ENCODE results near the gene NTF4. TPM values are rescaled to one million over a fixed set of nuclear protein-coding genes. Genes with fewer than 3 reads are reported as not detected.

Gene NTF4
- polyA plus RNA-seq, 3 donors = 3.2 to 6.5 (median 5.7) TPM

- no peak for DNase-seq
Measured at GRCh38 chr19:49094505-49095482, 30.2 kb upstream of the NTF4 start.

GRCh38 chr19:49092686-49093085 lies 28.1 kb upstream of the NTF4 start:
- no peak for DNase-seq

- no peak for DNase-seq
Measured at GRCh38 chr19:49091391-49092038, 26.9 kb upstream of the NTF4 start.

- DNase-seq = no peak
Measured at GRCh38 chr19:49086296-49086695, 21.7 kb upstream of the NTF4 start.

- no peak for DNase-seq
Measured at GRCh38 chr19:49085868-49086232, 21.2 kb upstream of the NTF4 start.

GRCh38 chr19:49085020-49085867 lies 20.6 kb upstream of the NTF4 start, which contains the start of gene SNRNP70:
Gene SNRNP70 (plus strand): TSS chr19:49085451. CDS start chr19:49086415, 964 bp downstream.
- peak; percentile 99 for DNase-seq

- DNase-seq = no peak
Measured at GRCh38 chr19:49084206-49085019, 19.8 kb upstream of the NTF4 start.

- no peak for DNase-seq
Measured at GRCh38 chr19:49081273-49081672, 16.7 kb upstream of the NTF4 start.

- no peak for DNase-seq
Measured at GRCh38 chr19:49080392-49080791, 15.8 kb upstream of the NTF4 start.

GRCh38 chr19:49074869-49075268 lies 10.3 kb upstream of the NTF4 start:
- peak; percentile 29 for DNase-seq

GRCh38 chr19:49073514-49074378 lies 9.1 kb upstream of the NTF4 start:
- DNase-seq = no peak

- no peak for DNase-seq
Measured at GRCh38 chr19:49071860-49072547, 7.4 kb upstream of the NTF4 start.

GRCh38 chr19:49070416-49070815 lies 5.8 kb upstream of the NTF4 start:
- DNase-seq = no peak

GRCh38 chr19:49069026-49069425 lies 4.4 kb upstream of the NTF4 start:
- no peak for DNase-seq

- DNase-seq = no peak
Measured at GRCh38 chr19:49067554-49067953, 2.9 kb upstream of the NTF4 start.

- DNase-seq = no peak
Measured at GRCh38 chr19:49065905-49066512, 1.4 kb upstream of the NTF4 start.

GRCh38 chr19:49064029-49064629 lies 489 bp downstream of the NTF4 start:
- no peak for DNase-seq

- DNase-seq = no peak
Measured at GRCh38 chr19:49061445-49061844, 3.2 kb downstream of the NTF4 start.

GRCh38 chr19:49061000-49061399 lies 3.6 kb downstream of the NTF4 start:
- DNase-seq = no peak
